B cell (primary cell): ENCODE measurements around the gene C4BPB. TPM values are rescaled to one million over a fixed set of nuclear protein-coding genes. Genes with fewer than 3 reads are reported as not detected.
A peak's percentile ranks its signal among the peaks of the same experiment; 100 is the strongest.

Source experiments
- ATAC-seq: fragments of 200-7000 bp; cut with Tn5 transposase; one replicate; pipeline ENCODE4 v1.10.0; 2021; ENCODE audit warnings: low read depth, mild to moderate bottlenecking, moderate number of reproducible peaks, moderate library complexity
- CTCF ChIA-PET: fragments of 350-600 bp; sonication (Branson Sonifier 250); formaldehyde crosslinking; loops from one replicate; lab custom pipeline; 2021; ENCODE audit warnings: antibody characterized with exemption, inconsistent platforms; lab: Charles Lee
- POLR2A ChIA-PET: fragments of 350-600 bp; sonication (Branson Sonifier 250); formaldehyde crosslinking; loops from one replicate; lab custom pipeline; 2021; ENCODE audit warnings: antibody characterized with exemption; lab: Charles Lee
- DNase-seq: peaks from one replicate; pipeline ENCODE4 v3.0.0; 2013
- H2AFZ ChIP-seq: 2 replicates; pipeline ENCODE4 v1.6.1; 2012; ENCODE audit warnings: mild to moderate bottlenecking, low read depth, low read length; ENCODE audit not compliant: insufficient read depth, poor library complexity, severe bottlenecking
- H3K27ac ChIP-seq, 2 donors: 1 replicate in 1 of 2; 2 replicates in 1 of 2; pipeline ENCODE4 v1.5.1; 2012 to 2013; ENCODE audit warnings: low read length in 2 of 2, mild to moderate bottlenecking in 2 of 2, moderate library complexity in 1 of 2
- H3K27me3 ChIP-seq, 4 experiments: fragments of 200-600 bp in 1 of 4; sonication (generic) in 1 of 4; replicated peaks in 1 of 4; 1 replicate in 2 of 4; 2 replicates in 2 of 4; pipeline versions ENCODE4 v1.6.1 to v1.7.0; 2013 to 2016; ENCODE audit warnings: low read length in 3 of 4, mild to moderate bottlenecking in 2 of 4, mixed read lengths in 1 of 4, moderate library complexity in 1 of 4; ENCODE audit not compliant: insufficient read depth in 4 of 4, control insufficient read depth in 3 of 4; ENCODE audit errors: control extremely low read depth in 1 of 4
- H3K36me3 ChIP-seq, 2 experiments: replicated peaks in 1 of 2; 1 replicate in 1 of 2; 2 replicates in 1 of 2; pipeline versions ENCODE4 v1.6.1 to v1.7.1; 2013; ENCODE audit warnings: low read length in 1 of 2; ENCODE audit not compliant: insufficient read depth in 2 of 2, control insufficient read depth in 1 of 2; ENCODE audit errors: control extremely low read depth in 1 of 2, extremely low read depth in 1 of 2
- H3K4me1 ChIP-seq, 2 donors: fragments of 200-600 bp in 1 of 2; sonication (generic) in 1 of 2; 1 replicate in 1 of 2; 2 replicates in 1 of 2; pipeline versions ENCODE4 v1.5.1 to v1.6.1; 2013 to 2017; ENCODE audit warnings: low read length in 2 of 2; ENCODE audit not compliant: control insufficient read depth in 2 of 2, insufficient read depth in 2 of 2
- H3K4me2 ChIP-seq: replicated peaks from 2 replicates; pipeline ENCODE3; 2012; ENCODE audit warnings: mild to moderate bottlenecking, low read depth, low read length; ENCODE audit not compliant: poor library complexity, severe bottlenecking
- H3K4me3 ChIP-seq, 5 experiments: fragments of 200-600 bp in 1 of 5; sonication (generic) in 1 of 5; 1 replicate in 3 of 5; 2 replicates in 2 of 5; pipeline versions ENCODE4 v1.5.1 to v1.7.0; 2011 to 2016; ENCODE audit warnings: low read length in 4 of 5, mild to moderate bottlenecking in 4 of 5, low read depth in 2 of 5, control low read depth in 1 of 5, moderate library complexity in 1 of 5; ENCODE audit not compliant: insufficient read depth in 1 of 5; ENCODE audit errors: control extremely low read depth in 1 of 5, extremely low read depth in 1 of 5
- H3K79me2 ChIP-seq: fragments of 200-600 bp; sonication (generic); one replicate; pipeline ENCODE4 v1.6.0; 2016; ENCODE audit warnings: low read length; ENCODE audit not compliant: control insufficient read depth, insufficient read depth
- H3K9ac ChIP-seq: fragments of 200-600 bp; sonication (generic); 2 replicates; pipeline ENCODE4 v1.6.1; 2017; ENCODE audit warnings: mild to moderate bottlenecking, low read length, moderate library complexity
- H3K9me3 ChIP-seq, 3 donors: one replicate each; pipeline versions ENCODE4 v1.6.1 to v1.7.1; 2013; ENCODE audit warnings: low read length in 2 of 3; ENCODE audit not compliant: control insufficient read depth in 2 of 3, insufficient read depth in 1 of 3; ENCODE audit errors: control extremely low read depth in 1 of 3
- H4K20me1 ChIP-seq: 2 replicates; pipeline ENCODE4 v1.6.0; 2012; ENCODE audit warnings: mild to moderate bottlenecking, low read length; ENCODE audit not compliant: insufficient read depth, control insufficient read depth, poor library complexity, severe bottlenecking
- H3K27ac Mint-ChIP-seq: one replicate; pipeline ENCODE4 v1.8.0; 2021; ENCODE audit warnings: mixed read lengths
- H3K27me3 Mint-ChIP-seq: one replicate; pipeline ENCODE4 v1.8.0; 2021; ENCODE audit warnings: mixed read lengths
- H3K4me1 Mint-ChIP-seq: one replicate; pipeline ENCODE4 v1.8.0; 2021; ENCODE audit warnings: mixed read lengths
- H3K4me3 Mint-ChIP-seq: one replicate; pipeline ENCODE4 v1.8.0; 2021; ENCODE audit warnings: mixed read lengths
- H3K9me3 Mint-ChIP-seq: one replicate; pipeline ENCODE4 v1.8.0; 2022; ENCODE audit warnings: mixed read lengths; ENCODE audit not compliant: insufficient read depth
- EZH2 ChIP-seq: IDR thresholded peaks from 2 replicates; pipeline ENCODE4 v1.6.1; 2012; ENCODE audit warnings: borderline replicate concordance, low read depth, mild to moderate bottlenecking, moderate library complexity, low read length; ENCODE audit not compliant: insufficient read depth, poor library complexity, severe bottlenecking
- WGBS: methylation state at CpG from one replicate; pipeline ENCODE4 v1.1.5; 2013; ENCODE audit warnings: missing lambda C conversion rate; ENCODE audit not compliant: insufficient coverage; 5-methylcytosine and 5-hydroxymethylcytosine counted together
- intact Hi-C: fragments of 100-400 bp; cut with micrococcal nuclease; formaldehyde crosslinking; loops from one replicate; pipeline ENCODE4 v1.10.0; 2022
- polyA plus RNA-seq: library from polyadenylated mRNA; depleted of rRNA; stranded (reverse); fragments of >200 nt; gene quantifications from 2 replicates; pipeline ENCODE4 v1.2.3, GENCODE V29; 2012
- total RNA-seq, 2 donors: library from RNA; stranded (reverse); fragments of 120-200 nt in 1 of 2; gene quantifications; 1 replicate in 1 of 2; 2 replicates in 1 of 2; pipeline versions ENCODE4 v1.2.3 to v1.2.4, GENCODE V29; 2013 to 2022
- TF ChIP-seq, protein P1 (sequence below): fragments of 200-600 bp; IDR thresholded peaks from one replicate; pipeline ENCODE4 v1.8.0; 2022; ENCODE audit warnings: antibody characterized with exemption, mild to moderate bottlenecking

Gene C4BPB
- total and polyA plus RNA-seq, 2 donors (not counting 1 experiment from before 2014, with no cell fraction given): 0.34 TPM; not detected in 1

- H3K4me1 ChIP-seq: peaks cover 14 to 15% of the 10 kb centered on the region in 2 donors
- H3K27me3 Mint-ChIP-seq: no peaks in the 10 kb centered on the region
- H4K20me1 ChIP-seq: no peaks in the 10 kb centered on the region
- no peak overlapping the region for H3K9ac ChIP-seq
- H3K27ac ChIP-seq: no peak overlapping the region
- ATAC-seq (no peak), DNase-seq (no peak)
- no peaks in the 10 kb centered on the region for H3K36me3 ChIP-seq
- H3K27me3 ChIP-seq: no peaks in the 10 kb centered on the region
- CTCF ChIA-PET: interaction anchor here (1.0 to 13.0 kb wide), 4 partner anchors 37 to 415 kb away, joined by 4 to 209 read pairs (median 130); partner anchors contain the start of gene YOD1
- no peak for TF ChIP-seq EZH2
- TF ChIP-seq, protein P1, sequence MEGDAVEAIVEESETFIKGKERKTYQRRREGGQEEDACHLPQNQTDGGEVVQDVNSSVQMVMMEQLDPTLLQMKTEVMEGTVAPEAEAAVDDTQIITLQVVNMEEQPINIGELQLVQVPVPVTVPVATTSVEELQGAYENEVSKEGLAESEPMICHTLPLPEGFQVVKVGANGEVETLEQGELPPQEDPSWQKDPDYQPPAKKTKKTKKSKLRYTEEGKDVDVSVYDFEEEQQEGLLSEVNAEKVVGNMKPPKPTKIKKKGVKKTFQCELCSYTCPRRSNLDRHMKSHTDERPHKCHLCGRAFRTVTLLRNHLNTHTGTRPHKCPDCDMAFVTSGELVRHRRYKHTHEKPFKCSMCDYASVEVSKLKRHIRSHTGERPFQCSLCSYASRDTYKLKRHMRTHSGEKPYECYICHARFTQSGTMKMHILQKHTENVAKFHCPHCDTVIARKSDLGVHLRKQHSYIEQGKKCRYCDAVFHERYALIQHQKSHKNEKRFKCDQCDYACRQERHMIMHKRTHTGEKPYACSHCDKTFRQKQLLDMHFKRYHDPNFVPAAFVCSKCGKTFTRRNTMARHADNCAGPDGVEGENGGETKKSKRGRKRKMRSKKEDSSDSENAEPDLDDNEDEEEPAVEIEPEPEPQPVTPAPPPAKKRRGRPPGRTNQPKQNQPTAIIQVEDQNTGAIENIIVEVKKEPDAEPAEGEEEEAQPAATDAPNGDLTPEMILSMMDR: no peak
- H3K9me3 Mint-ChIP-seq: no peaks in the 10 kb centered on the region
- WGBS: no CpG with 5 or more reads among the region's 3 CpGs
- H3K27ac Mint-ChIP-seq: no peak overlapping the region
- H3K4me3 Mint-ChIP-seq: no peak overlapping the region
- no peaks in the 10 kb centered on the region for H3K9me3 ChIP-seq
- intact Hi-C loops: no loop called here
- POLR2A ChIA-PET: no interaction called here
- H3K4me2 ChIP-seq: no peak overlapping the region
- H2AFZ ChIP-seq: no peak overlapping the region
- peaks cover 13% of the 10 kb centered on the region for H3K4me1 Mint-ChIP-seq
- no peaks in the 10 kb centered on the region for H3K79me2 ChIP-seq
- H3K4me3 ChIP-seq: no peak overlapping the region
Measured at GRCh38 chr1:207085887-207086286, 2.8 kb upstream of the C4BPB start.

GRCh38 chr1:207088161-207088560 is 499 bp upstream of the C4BPB start:
- Histone ChIP-seq H3K36me3 (no peaks in the 10 kb centered on the region), H3K27ac (no peak overlapping the region), H3K4me2 (no peak overlapping the region), H3K79me2 (no peaks in the 10 kb centered on the region), H3K4me3 (no peak overlapping the region), H2AFZ (peak overlapping the region; percentile 75), H4K20me1 (no peaks in the 10 kb centered on the region), H3K4me1 (peaks cover 14 to 15% of the 10 kb centered on the region in 2 donors), H3K9ac (no peak overlapping the region), H3K9me3 (no peaks in the 10 kb centered on the region), H3K27me3 (no peaks in the 10 kb centered on the region)
- no CpG with 5 or more reads among the region's 2 CpGs for WGBS
- no peaks in the 10 kb centered on the region for H3K27me3 Mint-ChIP-seq
- TF ChIP-seq, protein P1: no peak
- TF ChIP-seq EZH2: no peak
- CTCF ChIA-PET: interaction anchor here (2.0 to 13.0 kb wide), 3 partner anchors 93 to 412 kb away, joined by 4 to 209 read pairs (median 18); no protein-coding TSS in a partner anchor
- no peak overlapping the region for H3K4me3 Mint-ChIP-seq
- intact Hi-C loops: no loop called here
- peaks cover 13% of the 10 kb centered on the region for H3K4me1 Mint-ChIP-seq
- no peak overlapping the region for H3K27ac Mint-ChIP-seq
- H3K9me3 Mint-ChIP-seq: no peaks in the 10 kb centered on the region
- POLR2A ChIA-PET: no interaction called here
- no peak for DNase-seq
- no peak for ATAC-seq
